HG02642 (cell line): ENCODE data around the gene PCDHGA5.
"Not testable (repeated sequence)": the region's sequence is repeated elsewhere in the genome, so short reads cannot be mapped to it uniquely, and the experiment has no call there.

Experiments used
- ATAC-seq: cut with Tn5 transposase; IDR thresholded peaks from one replicate; pipeline ENCODE4 v1.9.1; 2021; ENCODE audit warnings: mild to moderate bottlenecking; ENCODE audit not compliant: unreplicated experiment, poor library complexity

Gene PCDHGA5

DNA sequence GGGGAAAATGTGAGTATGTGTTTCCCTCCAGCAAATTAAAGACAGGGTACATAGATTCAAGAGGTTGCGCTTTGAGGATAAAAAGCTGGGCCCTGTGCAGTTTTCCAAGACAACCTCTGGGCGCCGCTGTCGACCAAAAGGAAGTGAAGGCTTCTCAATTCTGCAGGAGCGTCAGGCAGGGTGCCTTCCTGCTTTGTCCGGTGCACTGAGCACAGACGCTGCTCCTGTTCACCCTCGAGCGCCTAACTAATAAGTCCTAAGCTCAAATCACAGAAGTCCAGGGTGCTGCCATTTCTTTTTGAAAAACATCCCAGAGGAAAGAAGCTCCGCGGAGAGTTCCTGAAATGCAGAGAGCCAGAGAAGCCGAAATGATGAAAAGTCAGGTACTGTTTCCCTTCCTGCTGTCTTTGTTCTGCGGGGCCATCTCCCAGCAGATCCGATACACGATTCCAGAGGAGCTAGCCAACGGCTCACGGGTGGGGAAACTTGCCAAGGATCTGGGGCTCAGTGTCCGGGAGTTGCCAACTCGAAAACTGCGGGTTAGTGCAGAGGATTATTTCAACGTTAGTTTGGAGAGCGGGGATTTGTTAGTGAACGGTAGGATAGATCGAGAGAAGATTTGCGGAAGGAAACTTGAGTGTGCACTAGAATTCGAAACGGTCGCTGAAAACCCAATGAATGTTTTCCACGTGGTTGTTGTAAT, 13.9 kb upstream of the PCDHGA5 start, which contains the start of gene PCDHGB1:
TSS of gene PCDHGB1 (plus strand) at position 183 of the 703 bp plus-strand sequence. CDS start at position 345, 162 bp downstream.
- ATAC-seq = no peak

DNA sequence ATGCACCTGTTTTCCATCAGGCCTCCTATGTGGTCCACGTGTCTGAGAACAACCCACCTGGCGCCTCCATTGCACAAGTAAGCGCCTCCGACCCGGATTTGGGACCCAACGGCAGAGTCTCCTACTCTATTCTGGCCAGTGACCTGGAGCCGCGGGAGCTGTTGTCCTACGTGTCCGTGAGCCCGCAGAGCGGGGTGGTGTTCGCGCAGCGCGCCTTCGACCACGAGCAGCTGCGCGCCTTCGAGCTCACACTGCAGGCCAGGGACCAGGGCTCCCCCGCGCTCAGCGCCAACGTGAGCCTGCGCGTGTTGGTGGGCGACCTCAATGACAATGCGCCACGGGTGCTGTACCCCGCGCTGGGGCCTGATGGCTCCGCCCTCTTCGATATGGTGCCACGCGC, 12.4 kb upstream of the PCDHGA5 start:
- ATAC-seq = no peak

DNA sequence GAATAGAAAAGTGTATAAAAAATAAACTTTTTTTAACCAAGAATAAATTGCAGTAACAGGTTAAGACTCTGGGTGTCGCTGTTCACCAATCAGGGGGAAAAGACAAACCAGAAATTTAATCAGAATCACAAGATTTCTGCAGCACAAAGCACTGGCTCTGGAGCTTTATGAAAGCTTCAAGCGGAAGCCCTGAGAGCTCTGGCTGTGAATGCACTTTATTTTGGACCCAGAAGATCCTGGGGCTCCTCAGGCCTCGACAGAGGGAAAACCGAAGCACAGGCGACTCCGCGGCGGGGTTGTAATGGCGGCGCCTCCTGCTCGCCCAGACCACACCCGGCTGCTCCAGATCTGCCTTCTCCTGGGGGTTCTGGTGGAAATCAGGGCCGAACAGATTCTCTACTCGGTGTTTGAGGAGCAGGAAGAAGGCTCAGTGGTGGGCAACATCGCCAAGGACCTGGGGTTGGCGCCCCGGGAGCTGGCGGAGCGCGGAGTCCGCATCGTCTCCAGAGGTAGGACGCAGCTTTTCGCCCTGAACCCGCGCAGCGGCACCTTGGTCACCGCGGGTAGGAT, 9.0 kb upstream of the PCDHGA5 start, which contains the start of gene PCDHGA4:
TSS of gene PCDHGA4 (plus strand) at position 122 of the 570 bp plus-strand sequence. CDS start at position 209, 87 bp downstream.
- ATAC-seq = no peak

DNA sequence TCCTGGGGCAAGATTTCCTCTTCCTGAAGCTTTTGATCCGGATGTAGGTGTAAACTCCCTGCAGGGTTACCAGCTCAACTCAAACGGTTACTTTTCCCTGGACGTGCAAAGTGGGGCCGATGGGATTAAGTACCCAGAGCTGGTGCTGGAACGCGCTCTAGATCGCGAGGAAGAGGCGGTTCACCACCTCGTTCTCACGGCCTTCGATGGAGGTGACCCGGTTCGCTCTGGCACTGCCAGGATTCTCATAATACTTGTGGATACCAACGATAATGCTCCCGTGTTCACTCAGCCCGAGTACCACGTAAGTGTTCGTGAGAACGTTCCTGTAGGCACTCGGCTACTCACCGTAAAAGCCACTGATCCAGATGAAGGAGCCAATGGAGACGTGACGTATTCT, 8.3 kb upstream of the PCDHGA5 start:
- ATAC-seq = no peak

DNA sequence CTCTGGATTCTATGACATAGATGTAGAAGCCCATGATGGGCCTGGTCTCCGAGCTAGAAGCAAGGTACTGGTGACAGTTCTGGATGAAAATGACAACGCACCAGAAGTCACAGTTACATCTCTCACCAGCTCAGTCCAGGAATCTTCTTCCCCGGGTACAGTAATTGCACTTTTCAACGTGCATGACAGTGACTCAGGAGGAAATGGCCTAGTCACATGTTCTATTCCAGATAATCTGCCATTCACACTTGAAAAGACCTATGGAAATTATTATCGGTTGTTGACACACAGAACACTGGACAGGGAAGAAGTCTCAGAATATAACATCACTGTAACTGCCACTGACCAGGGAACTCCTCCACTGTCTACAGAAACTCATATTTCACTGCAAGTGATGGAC, 7.8 kb upstream of the PCDHGA5 start:
- ATAC-seq = no peak

DNA sequence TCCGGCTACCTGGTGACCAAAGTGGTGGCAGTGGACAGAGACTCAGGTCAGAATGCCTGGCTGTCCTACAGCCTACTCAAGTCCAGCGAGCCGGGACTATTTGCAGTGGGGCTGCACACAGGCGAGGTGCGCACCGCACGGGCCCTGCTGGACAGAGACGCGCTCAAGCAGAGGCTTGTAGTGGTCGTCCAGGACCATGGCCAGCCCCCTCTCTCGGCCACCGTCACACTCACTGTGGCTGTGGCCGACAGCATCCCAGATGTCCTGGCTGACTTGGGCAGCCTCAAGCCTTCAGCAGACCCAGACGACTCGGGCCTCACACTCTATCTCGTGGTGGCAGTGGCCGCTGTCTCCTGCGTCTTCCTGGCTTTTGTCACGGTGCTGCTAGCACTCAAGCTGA, 7.0 kb upstream of the PCDHGA5 start:
- ATAC-seq = no peak

DNA sequence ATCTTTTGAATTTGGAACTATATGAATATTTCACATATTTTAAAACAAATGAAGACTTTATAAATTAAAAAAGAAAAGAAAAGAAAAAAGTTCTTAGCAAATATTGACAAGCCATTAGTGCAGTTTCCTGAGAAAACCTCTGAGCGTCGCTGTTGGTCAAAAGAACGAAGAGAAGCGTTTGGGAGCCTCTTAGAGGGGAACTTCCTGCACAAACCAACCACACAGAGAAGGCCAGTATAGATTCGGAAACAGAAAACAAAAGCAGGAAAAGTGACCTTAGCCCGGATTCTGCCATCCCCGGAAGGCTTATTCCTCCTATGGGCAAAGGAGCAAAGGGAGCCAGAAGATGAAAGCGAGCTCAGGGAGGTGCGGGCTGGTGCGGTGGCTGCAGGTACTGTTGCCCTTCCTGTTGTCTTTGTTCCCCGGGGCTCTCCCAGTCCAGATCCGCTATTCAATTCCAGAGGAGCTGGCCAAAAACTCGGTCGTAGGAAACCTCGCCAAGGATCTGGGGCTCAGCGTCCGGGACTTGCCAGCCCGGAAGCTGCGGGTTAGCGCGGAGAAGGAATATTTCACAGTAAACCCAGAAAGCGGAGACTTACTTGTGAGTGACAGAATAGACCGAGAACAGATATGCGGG, 4.1 kb upstream of the PCDHGA5 start, which contains the start of gene PCDHGB2:
TSS of gene PCDHGB2 (plus strand) at position 205 of the 637 bp plus-strand sequence. CDS start at position 347, 142 bp downstream.
- no peak for ATAC-seq

DNA sequence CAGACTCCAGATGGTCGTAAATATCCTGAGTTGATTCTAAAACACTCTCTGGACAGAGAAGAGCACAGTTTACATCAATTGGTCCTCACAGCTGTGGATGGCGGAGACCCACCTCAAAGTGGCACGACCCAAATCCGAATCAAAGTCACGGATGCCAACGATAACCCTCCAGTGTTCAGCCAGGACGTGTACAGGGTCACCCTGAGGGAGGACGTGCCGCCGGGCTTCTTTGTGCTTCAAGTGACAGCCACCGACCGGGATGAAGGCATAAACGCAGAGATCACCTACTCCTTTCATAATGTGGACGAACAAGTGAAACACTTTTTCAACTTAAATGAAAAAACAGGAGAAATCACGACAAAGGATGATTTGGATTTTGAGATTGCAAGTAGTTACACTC, 3.3 kb upstream of the PCDHGA5 start:
- no peak for ATAC-seq

DNA sequence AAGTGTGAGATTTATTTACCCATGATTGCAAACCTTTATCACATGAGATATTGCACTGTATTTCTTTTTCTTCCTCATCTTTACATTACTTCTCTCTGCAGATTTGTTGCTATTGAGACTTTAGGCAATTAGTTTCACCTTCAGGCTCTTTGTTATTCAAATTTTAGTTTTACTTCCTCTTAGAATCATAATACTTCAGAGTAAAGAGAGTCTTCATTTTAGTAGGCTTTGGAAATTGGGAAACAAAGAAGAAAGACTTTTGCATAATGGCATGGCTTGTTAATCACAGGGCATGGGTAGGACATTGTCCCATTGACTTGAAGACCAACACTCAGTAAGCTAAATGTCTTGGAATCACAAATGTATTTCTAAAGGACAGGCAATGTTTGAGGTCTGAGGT, 1.2 kb upstream of the PCDHGA5 start:
- no peak for ATAC-seq

DNA sequence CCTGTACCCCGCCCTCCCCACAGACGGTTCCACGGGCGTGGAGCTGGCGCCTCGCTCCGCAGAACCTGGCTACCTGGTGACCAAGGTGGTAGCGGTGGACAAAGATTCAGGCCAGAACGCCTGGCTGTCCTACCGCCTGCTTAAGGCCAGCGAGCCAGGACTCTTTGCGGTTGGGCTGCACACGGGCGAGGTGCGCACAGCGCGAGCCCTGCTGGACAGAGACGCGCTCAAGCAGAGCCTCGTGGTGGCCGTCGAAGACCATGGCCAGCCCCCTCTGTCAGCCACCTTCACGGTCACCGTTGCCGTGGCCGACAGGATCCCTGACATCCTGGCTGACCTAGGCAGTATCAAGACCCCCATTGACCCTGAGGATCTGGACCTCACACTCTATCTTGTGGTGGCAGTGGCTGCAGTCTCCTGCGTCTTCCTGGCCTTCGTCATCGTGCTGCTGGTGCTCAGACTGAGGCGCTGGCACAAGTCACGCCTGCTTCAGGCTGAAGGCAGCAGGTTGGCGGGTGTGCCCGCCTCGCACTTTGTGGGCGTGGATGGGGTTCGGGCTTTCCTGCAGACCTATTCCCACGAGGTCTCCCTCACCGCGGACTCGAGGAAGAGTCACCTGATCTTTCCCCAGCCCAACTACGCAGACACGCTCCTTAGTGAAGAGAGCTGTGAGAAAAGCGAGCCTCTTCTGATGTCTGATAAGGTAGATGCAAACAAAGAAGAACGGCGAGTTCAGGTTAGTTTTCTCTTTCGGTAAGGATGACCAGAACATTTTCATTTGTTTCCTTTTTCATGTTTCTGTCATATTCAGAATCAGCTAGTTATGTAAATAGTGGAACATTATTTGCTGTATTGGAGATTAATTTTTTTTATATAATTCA, 2.3 kb downstream of the PCDHGA5 start:
- no peak for ATAC-seq

DNA sequence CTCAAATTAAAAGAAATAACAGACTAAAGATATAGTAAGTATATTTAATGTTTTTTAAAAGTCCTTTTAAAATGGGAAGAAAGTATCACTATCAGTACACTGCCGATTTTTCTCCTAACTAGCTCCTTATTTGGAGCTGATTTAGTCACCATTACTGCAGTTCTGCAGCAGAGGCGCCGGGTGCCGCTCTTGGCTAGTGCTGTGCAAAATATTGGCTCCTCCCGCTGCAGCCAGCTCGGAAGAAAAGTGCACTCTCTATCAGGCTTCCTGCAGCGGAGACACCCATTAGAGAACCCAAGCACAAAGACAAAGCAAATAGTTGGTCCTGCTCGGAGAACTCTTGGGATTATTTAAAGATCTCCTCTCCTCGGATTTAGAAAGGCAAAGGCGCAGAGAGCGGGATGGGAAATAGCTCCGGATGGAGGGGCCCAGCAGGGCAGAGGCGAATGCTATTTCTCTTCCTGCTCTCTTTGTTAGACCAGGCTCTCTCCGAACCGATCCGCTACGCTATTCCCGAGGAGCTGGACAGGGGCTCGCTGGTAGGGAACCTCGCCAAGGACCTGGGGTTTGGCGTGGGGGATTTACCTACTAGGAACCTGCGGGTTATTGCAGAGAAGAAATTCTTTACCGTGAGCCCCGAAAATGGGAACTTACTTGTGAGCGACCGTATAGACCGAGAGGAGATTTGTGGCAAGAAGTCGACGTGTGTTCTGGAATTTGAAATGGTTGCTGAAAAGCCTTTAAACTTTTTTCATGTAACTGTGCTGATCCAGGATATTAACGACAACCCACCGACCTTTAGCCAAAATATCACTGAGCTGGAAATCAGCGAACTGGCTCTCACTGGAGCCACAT, 6.3 kb downstream of the PCDHGA5 start, which contains the start of gene PCDHGB3:
TSS of gene PCDHGB3 (plus strand) at position 249 of the 855 bp plus-strand sequence. CDS start at position 402, 153 bp downstream.
- ATAC-seq = peak; percentile 77

DNA sequence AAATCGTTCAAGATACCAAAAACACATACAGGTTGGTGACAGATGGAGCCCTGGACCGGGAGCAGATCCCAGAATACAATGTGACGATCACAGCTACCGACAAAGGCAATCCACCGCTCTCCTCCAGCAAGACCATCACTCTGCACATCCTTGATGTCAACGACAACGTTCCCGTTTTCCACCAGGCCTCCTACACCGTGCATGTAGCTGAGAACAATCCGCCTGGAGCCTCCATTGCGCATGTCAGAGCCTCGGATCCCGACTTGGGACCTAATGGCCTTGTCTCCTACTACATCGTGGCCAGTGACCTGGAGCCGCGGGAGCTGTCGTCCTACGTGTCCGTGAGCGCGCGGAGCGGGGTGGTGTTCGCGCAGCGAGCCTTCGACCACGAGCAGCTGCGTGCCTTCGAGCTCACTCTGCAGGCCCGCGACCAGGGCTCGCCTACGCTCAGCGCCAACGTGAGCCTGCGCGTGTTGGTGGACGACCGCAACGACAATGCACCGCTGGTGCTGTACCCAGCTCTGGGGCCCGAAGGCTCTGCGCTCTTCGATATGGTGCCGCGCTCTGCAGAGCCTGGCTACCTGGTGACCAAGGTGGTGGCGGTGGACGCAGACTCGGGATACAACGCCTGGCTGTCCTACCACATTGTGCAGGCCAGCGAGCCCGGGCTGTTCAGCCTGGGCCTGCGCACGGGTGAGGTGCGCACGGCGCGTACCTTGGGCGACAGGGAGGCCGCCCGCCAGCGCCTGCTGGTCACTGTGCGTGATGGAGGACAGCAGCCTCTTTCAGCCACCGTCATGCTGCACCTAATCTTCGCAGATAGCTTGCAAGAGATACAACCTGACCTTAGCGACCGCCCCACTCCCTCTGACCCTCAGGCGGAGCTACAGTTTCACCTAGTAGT, 7.9 kb downstream of the PCDHGA5 start:
- ATAC-seq = no peak

DNA sequence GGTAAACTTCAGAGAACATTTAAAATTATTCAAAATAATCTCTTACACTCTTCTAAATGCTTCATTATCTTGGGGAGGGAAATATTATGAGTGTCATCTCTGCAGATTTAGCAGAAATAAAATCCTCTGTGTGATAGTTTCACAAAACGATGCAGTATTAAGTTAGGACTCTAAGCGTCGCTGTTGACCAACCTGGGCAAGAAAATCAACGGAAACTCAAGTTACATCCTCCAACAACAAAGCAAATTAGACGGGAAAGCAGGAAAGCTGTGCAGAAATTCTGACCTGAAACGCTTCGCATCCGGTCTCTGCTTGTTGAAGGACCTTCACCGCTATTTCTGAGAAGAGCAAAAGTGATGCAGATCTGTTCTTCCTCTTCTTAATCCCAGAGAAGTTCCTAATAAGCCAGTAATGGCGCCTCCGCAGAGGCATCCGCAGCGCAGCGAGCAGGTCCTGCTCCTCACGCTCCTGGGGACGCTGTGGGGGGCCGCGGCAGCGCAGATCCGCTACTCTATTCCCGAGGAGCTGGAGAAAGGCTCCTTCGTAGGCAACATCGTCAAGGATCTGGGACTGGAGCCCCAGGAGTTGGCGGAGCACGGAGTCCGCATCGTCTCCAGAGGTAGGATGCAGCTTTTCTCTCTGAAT, 9.8 kb downstream of the PCDHGA5 start, which contains the start of gene PCDHGA6:
TSS of gene PCDHGA6 (plus strand) at position 219 of the 645 bp plus-strand sequence. CDS start at position 412, 193 bp downstream.
- no peak for ATAC-seq

DNA sequence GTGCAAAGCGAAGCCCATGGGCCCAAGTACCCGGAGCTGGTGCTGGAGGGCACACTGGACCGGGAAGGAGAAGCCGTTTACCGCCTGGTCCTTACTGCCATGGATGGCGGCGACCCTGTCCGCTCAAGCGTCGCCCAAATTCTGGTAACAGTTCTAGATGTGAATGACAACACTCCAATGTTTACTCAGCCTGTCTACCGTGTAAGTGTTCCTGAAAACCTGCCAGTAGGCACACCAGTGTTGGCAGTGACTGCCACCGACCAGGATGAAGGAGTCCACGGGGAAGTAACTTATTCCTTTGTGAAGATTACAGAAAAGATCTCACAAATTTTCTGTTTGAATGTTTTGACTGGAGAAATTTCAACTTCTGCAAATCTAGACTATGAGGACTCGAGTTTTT, 10.7 kb downstream of the PCDHGA5 start:
- ATAC-seq = no peak

DNA sequence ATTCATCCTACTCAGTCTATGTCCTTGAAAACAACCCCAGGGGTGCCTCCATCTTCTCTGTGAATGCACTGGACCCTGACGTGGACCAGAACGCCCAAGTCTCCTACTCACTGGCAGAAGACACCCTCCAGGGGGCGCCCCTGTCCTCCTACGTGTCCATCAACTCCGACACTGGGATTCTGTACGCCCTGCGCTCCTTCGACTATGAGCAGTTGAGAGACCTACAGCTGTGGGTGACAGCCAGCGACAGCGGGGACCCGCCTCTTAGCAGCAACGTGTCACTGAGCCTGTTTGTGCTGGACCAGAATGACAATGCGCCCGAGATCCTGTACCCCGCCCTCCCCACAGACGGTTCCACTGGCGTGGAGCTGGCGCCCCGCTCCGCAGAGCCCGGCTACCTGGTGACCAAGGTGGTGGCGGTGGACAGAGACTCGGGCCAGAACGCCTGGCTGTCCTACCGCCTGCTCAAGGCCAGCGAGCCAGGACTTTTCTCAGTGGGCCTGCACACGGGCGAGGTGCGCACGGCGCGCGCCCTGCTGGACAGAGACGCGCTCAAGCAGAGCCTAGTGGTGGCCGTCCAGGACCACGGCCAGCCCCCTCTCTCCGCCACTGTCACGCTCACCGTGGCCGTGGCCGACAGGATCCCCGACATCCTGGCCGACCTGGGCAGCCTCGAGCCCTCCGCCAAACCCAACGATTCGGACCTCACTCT, 11.6 kb downstream of the PCDHGA5 start:
- ATAC-seq = not testable (repeated sequence)

DNA sequence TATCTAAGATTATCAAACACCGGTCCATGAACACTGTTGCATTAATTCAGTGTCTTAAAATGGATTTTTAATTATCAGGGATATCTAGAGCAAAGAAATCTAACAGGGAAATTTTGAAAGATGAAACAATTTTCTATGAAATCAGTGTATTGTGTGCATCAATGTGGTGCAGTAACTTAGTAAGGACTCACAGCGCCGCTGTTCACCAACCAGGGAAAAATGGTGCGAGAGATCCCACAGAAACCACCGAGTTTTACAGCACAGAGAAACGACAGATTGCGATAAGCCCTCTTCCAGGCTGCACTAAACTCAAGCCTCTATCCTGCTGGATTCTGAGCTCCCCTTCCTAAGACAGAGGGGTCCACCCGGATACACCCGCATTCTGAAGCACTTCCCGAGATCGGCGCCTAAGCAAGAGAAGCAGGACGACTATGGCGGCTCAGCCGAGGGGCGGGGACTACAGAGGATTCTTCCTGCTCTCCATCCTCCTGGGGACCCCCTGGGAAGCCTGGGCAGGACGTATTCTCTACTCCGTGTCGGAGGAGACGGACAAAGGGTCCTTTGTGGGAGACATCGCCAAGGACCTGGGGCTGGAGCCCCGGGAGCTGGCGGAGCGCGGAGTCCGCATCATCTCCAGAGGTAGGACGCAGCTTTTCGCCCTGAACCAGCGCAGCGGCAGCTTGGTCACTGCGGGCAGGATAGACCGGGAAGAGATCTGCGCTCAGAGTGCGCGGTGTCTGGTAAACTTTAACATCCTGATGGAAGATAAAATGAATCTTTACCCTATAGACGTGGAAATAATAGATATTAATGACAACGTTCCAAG, 18.7 kb downstream of the PCDHGA5 start, which contains the start of gene PCDHGA7:
TSS of gene PCDHGA7 (plus strand) at position 274 of the 826 bp plus-strand sequence. CDS start at position 432, 158 bp downstream.
- no peak for ATAC-seq
